ENCODE data around the gene CD58. TPM values are rescaled to one million over a fixed set of nuclear protein-coding genes. Genes with fewer than 3 reads are reported as not detected.

Gene CD58
- total and polyA plus RNA-seq, 12 donors, result 6.3 to 43.6 (median 12.5) TPM

- TF ChIP-seq CTCF (IDR thresholded peaks at IDR 0.05) (no peak), POLR2A (IDR thresholded peaks at IDR 0.05) (no peak)
- no peak for DNase-seq
- Histone ChIP-seq H3K4me3 (no peak overlapping the region), H3K9me3 (replicated peaks in 1 of 3) (no peaks in the 10 kb centered on the region), H3K27ac (no peak overlapping the region), H3K27me3 (no peaks in the 10 kb centered on the region), H3K4me1 (replicated peaks in 1 of 2) (peaks cover 0 to 8% of the 10 kb centered on the region in 2 donors), H3K36me3 (replicated peaks in 1 of 2) (no peaks in the 10 kb centered on the region)
- WGBS, 4 donors, result 73 to 77% (median 76%) methylated on average over 30 to 45 of the region's 45 CpGs
- intact Hi-C loops (cut with DNase I), result no loop called here
Measured at GRCh38 chr1:116534014-116534739, 36.6 kb downstream of the CD58 start.

DNA sequence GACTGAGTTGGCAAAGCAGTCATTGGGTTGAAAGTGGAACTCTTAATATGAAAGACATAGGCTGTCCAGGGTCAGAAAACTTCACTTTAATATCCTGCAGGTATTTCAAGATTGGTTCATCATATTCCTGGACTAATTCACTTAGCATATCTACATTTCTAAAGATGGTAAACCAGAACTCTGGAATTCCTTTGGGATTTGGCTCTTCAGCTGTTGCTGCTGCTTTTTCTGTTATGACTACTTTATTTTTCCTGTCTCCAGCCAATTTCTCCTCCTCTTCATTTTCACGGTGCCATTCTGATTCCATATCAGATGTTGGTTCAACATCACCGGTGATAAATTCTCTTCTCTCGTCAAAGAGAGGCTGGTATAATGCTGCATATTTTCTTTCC lies 37.4 kb downstream of the CD58 start:
- Histone ChIP-seq H3K4me3 (no peak overlapping the region), H3K27ac (no peak overlapping the region), H3K36me3 (replicated peaks in 1 of 2) (no peaks in the 10 kb centered on the region), H3K27me3 (no peaks in the 10 kb centered on the region), H3K9me3 (replicated peaks in 1 of 3) (no peaks in the 10 kb centered on the region), H3K4me1 (replicated peaks in 1 of 2) (peaks cover 0 to 7% of the 10 kb centered on the region in 2 donors)
- intact Hi-C loops (cut with DNase I), result no loop called here
- no peak for DNase-seq
- TF ChIP-seq POLR2A (IDR thresholded peaks at IDR 0.05) (no peak), CTCF (IDR thresholded peaks at IDR 0.05) (no peak)
- 66 to 94% (median 94%) methylated on average over 3 of the region's 3 CpGs for WGBS, 4 donors

DNA sequence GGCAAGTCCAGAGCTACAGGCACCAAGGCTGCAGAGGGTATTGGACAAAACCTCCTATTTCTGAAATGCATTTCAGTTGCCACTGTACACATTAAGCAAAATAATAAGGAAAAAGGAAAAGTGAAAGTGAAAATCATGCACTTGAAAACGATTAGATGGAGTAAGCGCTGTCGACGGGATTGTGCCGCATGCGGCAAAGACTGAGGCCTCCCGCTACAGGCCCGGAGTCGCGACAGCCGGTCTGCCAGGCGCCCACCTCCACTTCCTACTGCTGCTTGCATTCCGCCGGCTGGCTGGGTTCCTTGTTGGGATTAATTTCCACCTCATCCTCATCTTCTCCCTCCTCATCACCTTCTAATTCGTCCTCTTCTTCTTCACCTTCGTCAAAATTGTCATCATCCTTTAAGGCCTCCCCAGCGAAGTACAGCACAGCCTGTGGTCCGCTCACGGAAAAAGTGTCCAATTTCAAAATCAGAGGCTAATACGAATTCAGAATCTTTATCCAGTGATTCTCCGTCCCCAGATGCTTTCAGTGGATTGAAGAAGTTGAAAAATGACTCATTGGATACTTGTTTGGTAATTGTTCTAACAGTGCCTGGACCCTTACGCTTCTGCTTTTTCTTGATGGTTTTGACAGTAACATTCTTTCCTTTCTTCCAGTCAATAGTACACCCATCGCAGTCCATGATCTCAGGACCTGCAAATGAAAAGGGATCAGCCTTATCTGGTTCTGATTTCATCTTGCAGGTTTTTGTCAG lies 38.0 kb downstream of the CD58 start:
- no peak for TF ChIP-seq CTCF (IDR thresholded peaks at IDR 0.05)
- Histone ChIP-seq H3K9me3 (replicated peaks in 1 of 3) (no peaks in the 10 kb centered on the region), H3K27me3 (no peaks in the 10 kb centered on the region), H3K27ac (peak overlapping the region in 1 of 5 donors; percentile 47), H3K4me3 (no peak overlapping the region), H3K4me1 (replicated peaks in 1 of 2) (peaks cover 0 to 4% of the 10 kb centered on the region in 2 donors), H3K36me3 (replicated peaks in 1 of 2) (no peaks in the 10 kb centered on the region)
- WGBS, 4 donors, result 85 to 94% (median 92%) methylated on average over 23 of the region's 23 CpGs
- intact Hi-C loops (cut with DNase I), result no loop called here
- DNase-seq, result no peak

- no peak overlapping the region for H3K4me3 ChIP-seq
- H3K9me3 ChIP-seq (replicated peaks in 1 of 3), result no peaks in the 10 kb centered on the region
- peak in 3 of 7 donors; percentile 13 to 29 (median 29) for DNase-seq
- no peaks in the 10 kb centered on the region for H3K27me3 ChIP-seq
- TF ChIP-seq POLR2A (IDR thresholded peaks at IDR 0.05) (no peak), CTCF (IDR thresholded peaks at IDR 0.05) (peak in 1 of 6 experiments; percentile 7)
- peak overlapping the region in 1 of 5 donors; percentile 47 for H3K27ac ChIP-seq
- WGBS, 4 donors, result 85 to 89% (median 85%) methylated on average over 12 to 13 of the region's 13 CpGs
- intact Hi-C loops (cut with DNase I), result no loop called here
- H3K36me3 ChIP-seq (replicated peaks in 1 of 2), result no peaks in the 10 kb centered on the region
- H3K4me1 ChIP-seq (replicated peaks in 1 of 2), result no peaks in the 10 kb centered on the region
Measured at GRCh38 chr1:116531917-116532316, 38.9 kb downstream of the CD58 start.

Measured in adrenal gland (tissue), 12 donors.